ENCODE results near the gene FBXO46. TPM values are rescaled to one million over a fixed set of nuclear protein-coding genes. Genes with fewer than 3 reads are reported as not detected.
"Not testable (repeated sequence)": the region's sequence is repeated elsewhere in the genome, so short reads cannot be mapped to it uniquely, and the experiment has no call there.

Gene FBXO46
- total RNA-seq, 2 experiments from 2014 or later, result 17.2 to 17.5 TPM

- no peaks in the 10 kb centered on the region for H3K4me1 Mint-ChIP-seq (ENCODE audit: low read depth)
- no peaks in the 10 kb centered on the region for H3K9me3 Mint-ChIP-seq
- Histone ChIP-seq H3K27ac (ENCODE audit: low read depth in 1 of 2, low read length in 2 of 2) (no peak overlapping the region), H3K27me3 (ENCODE audit: control insufficient read depth in 1 of 2, insufficient read depth in 2 of 2, low read length in 2 of 2) (no peaks in the 10 kb centered on the region), H3K36me3 (ENCODE audit: insufficient read depth, low read length) (no peaks in the 10 kb centered on the region), H3K4me3 (ENCODE audit: low read length) (no peak overlapping the region), H3K4me1 (ENCODE audit: insufficient read depth, low read length) (no peaks in the 10 kb centered on the region), H3K9me3 (ENCODE audit: control insufficient read depth in 1 of 2, insufficient read depth in 1 of 2, low read length in 2 of 2) (no peaks in the 10 kb centered on the region)
- H3K27ac Mint-ChIP-seq, result no peak overlapping the region
- ChIA-PET CTCF (no interaction called here), POLR2A (interaction anchor here (0.6 kb wide), 1 partner anchor 343 kb away, joined by 3 read pairs; no protein-coding TSS in a partner anchor)
- H3K27me3 Mint-ChIP-seq, result no peaks in the 10 kb centered on the region
- no peaks in the 10 kb centered on the region for H3K36me3 Mint-ChIP-seq (ENCODE audit: low read depth)
- intact Hi-C loops (cut with DNase I, micrococcal nuclease), result no loop called here
- H3K4me3 Mint-ChIP-seq, result no peak overlapping the region
- ATAC-seq (ENCODE audit: poor library complexity), result no peak
- DNase-seq, result no peak
- no peak for TF ChIP-seq CTCF (IDR thresholded peaks at IDR 0.05)
Observed at GRCh38 chr19:45753548-45753947, 22.9 kb upstream of the FBXO46 start.

GRCh38 chr19:45752639-45753038 is 21.9 kb upstream of the FBXO46 start:
- Mint-ChIP-seq H3K36me3 (ENCODE audit: low read depth) (no peaks in the 10 kb centered on the region), H3K27ac (no peak overlapping the region), H3K4me1 (ENCODE audit: low read depth) (no peaks in the 10 kb centered on the region), H3K4me3 (no peak overlapping the region), H3K27me3 (peaks cover under 1% of the 10 kb centered on the region), H3K9me3 (no peaks in the 10 kb centered on the region)
- Histone ChIP-seq H3K4me3 (ENCODE audit: low read length) (no peak overlapping the region), H3K36me3 (ENCODE audit: insufficient read depth, low read length) (no peaks in the 10 kb centered on the region), H3K9me3 (ENCODE audit: control insufficient read depth in 1 of 2, insufficient read depth in 1 of 2, low read length in 2 of 2) (no peaks in the 10 kb centered on the region), H3K27ac (ENCODE audit: low read depth in 1 of 2, low read length in 2 of 2) (no peak overlapping the region), H3K27me3 (ENCODE audit: control insufficient read depth in 1 of 2, insufficient read depth in 2 of 2, low read length in 2 of 2) (no peaks in the 10 kb centered on the region), H3K4me1 (ENCODE audit: insufficient read depth, low read length) (no peaks in the 10 kb centered on the region)
- CTCF ChIA-PET, result interaction anchor here (0.7 kb wide), 1 partner anchor 194 kb away, joined by 3 read pairs; no protein-coding TSS in a partner anchor
- ATAC-seq (ENCODE audit: poor library complexity) (no peak), DNase-seq (no peak)
- TF ChIP-seq CTCF (IDR thresholded peaks at IDR 0.05), result no peak
- intact Hi-C loops (cut with DNase I, micrococcal nuclease), result no loop called here
- POLR2A ChIA-PET, result interaction anchor here (0.7 kb wide), 1 partner anchor 43 kb away, joined by 3 read pairs; no protein-coding TSS in a partner anchor

- H3K4me3 ChIP-seq (ENCODE audit: low read length); H3K27me3 Mint-ChIP-seq; H3K27ac Mint-ChIP-seq; DNase-seq; H3K36me3 Mint-ChIP-seq (ENCODE audit: low read depth); H3K27me3 ChIP-seq (ENCODE audit: control insufficient read depth in 1 of 2, insufficient read depth in 2 of 2, low read length in 2 of 2); H3K4me1 ChIP-seq (ENCODE audit: insufficient read depth, low read length); H3K27ac ChIP-seq (ENCODE audit: low read depth in 1 of 2, low read length in 2 of 2); H3K36me3 ChIP-seq (ENCODE audit: insufficient read depth, low read length); H3K4me3 Mint-ChIP-seq; POLR2A ChIA-PET; H3K9me3 ChIP-seq (ENCODE audit: control insufficient read depth in 1 of 2, insufficient read depth in 1 of 2, low read length in 2 of 2); intact Hi-C loops (cut with DNase I, micrococcal nuclease); ATAC-seq (ENCODE audit: poor library complexity); H3K9me3 Mint-ChIP-seq; H3K4me1 Mint-ChIP-seq (ENCODE audit: low read depth): not testable (repeated sequence)
- CTCF ChIA-PET, result interaction anchor here (0.6 kb wide), 1 partner anchor 47 kb away, joined by 3 read pairs; no protein-coding TSS in a partner anchor
Observed at GRCh38 chr19:45751483-45751882, 20.8 kb upstream of the FBXO46 start.

- Mint-ChIP-seq H3K36me3 (ENCODE audit: low read depth) (no peaks in the 10 kb centered on the region), H3K27me3 (peaks cover 16% of the 10 kb centered on the region), H3K9me3 (no peaks in the 10 kb centered on the region), H3K27ac (no peak overlapping the region), H3K4me1 (ENCODE audit: low read depth) (no peaks in the 10 kb centered on the region), H3K4me3 (no peak overlapping the region)
- Histone ChIP-seq H3K4me1 (ENCODE audit: insufficient read depth, low read length) (no peaks in the 10 kb centered on the region), H3K27me3 (ENCODE audit: control insufficient read depth in 1 of 2, insufficient read depth in 2 of 2, low read length in 2 of 2) (peaks cover 0 to 5% of the 10 kb centered on the region in 2 experiments), H3K27ac (ENCODE audit: low read depth in 1 of 2, low read length in 2 of 2) (no peak overlapping the region), H3K9me3 (ENCODE audit: control insufficient read depth in 1 of 2, insufficient read depth in 1 of 2, low read length in 2 of 2) (no peaks in the 10 kb centered on the region), H3K4me3 (ENCODE audit: low read length) (no peak overlapping the region), H3K36me3 (ENCODE audit: insufficient read depth, low read length) (no peaks in the 10 kb centered on the region)
- DNase-seq, result no peak
- no peak for ATAC-seq (ENCODE audit: poor library complexity)
- intact Hi-C loops (cut with DNase I, micrococcal nuclease), result no loop called here
- TF ChIP-seq CTCF (IDR thresholded peaks at IDR 0.05), result no peak
- POLR2A ChIA-PET, result no interaction called here
- CTCF ChIA-PET, result interaction anchor here (1.4 kb wide), 1 partner anchor 69 kb away, joined by 3 read pairs; no protein-coding TSS in a partner anchor
Observed at GRCh38 chr19:45747513-45747912, 16.8 kb upstream of the FBXO46 start.

All from CD4-positive, alpha-beta T cell (primary cell).